Measurements from ENCODE around the gene NHERF1. TPM values are rescaled to one million over a fixed set of nuclear protein-coding genes. Genes with fewer than 3 reads are reported as not detected.

The NHERF1 gene
- total and polyA plus RNA-seq, 2 of the 13 experiments (the other 11 are each of a cell fraction or from before 2014, with no cell fraction given): 169 to 269 TPM

DNA sequence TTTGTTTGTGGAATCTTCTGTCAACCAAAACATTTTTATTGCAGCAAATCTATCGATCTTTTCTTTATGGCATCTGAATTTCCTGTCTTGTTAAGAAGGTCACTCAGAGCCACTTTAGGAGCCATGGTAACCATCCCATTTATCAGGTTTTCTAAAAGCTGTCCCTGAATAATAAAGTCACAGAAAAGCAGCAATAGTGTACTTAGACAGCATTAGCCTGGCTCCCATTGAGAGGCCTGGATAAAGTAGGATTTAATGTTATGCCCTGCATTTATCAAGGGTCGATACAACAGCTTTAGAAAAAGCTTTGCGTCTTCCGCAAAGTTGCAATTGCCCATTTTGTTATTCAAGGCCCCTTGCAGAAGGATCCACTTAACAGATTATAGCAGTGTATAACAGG is 25.6 kb upstream of the NHERF1 start:
- H2AFZ ChIP-seq (ENCODE audit: low read length): no peak overlapping the region
- no peaks in the 10 kb centered on the region for H3K79me2 ChIP-seq (ENCODE audit: insufficient read depth, low read length)
- H3K36me3 ChIP-seq (replicated peaks in 1 of 2; ENCODE audit: control insufficient read depth in 1 of 2, insufficient read depth in 2 of 2, low read length in 2 of 2): no peaks in the 10 kb centered on the region
- no peak overlapping the region for H3K9ac ChIP-seq (ENCODE audit: insufficient read depth, low read depth, low read length)
- BruUV-seq (replicated peaks): no TSS peak
- H4K20me1 ChIP-seq (ENCODE audit: insufficient read depth, low read length): no peaks in the 10 kb centered on the region
- H3K4me1 ChIP-seq (ENCODE audit: insufficient read depth, low read length): no peaks in the 10 kb centered on the region
- ChIA-PET POLR2A (no interaction called here), CTCF (ENCODE audit: low intra/inter-chr PET ratio, low total read pairs) (no interaction called here)
- H3K4me2 ChIP-seq (ENCODE audit: low read depth, low read length): no peak overlapping the region
- no peaks in the 10 kb centered on the region for H3K9me3 ChIP-seq (ENCODE audit: low read length)
- ATAC-seq (no peak), DNase-seq (ENCODE audit: low spot score) (no peak), FAIRE-seq (no peak)
- intact Hi-C loops (cut with micrococcal nuclease; ENCODE audit: unreplicated experiment) (no loop called here), in situ Hi-C loops (cut with HindIII; ENCODE audit: extremely low pct_ligation_motif_present, low pct_unique_long_range_greater_than_20kb) (no loop called here)
- H3K4me3 ChIP-seq (replicated peaks in 1 of 3; ENCODE audit: insufficient read depth in 1 of 3, low read depth in 2 of 3, low read length in 3 of 3): no peak overlapping the region
- TF ChIP-seq ZNF720 (CRISPR knock-in tag; IDR thresholded peaks at IDR 0.05) (no peak), TOPORS (CRISPR knock-in tag; IDR thresholded peaks at IDR 0.05) (no peak), KMT2A (CRISPR knock-in tag; IDR thresholded peaks at IDR 0.05) (no peak), TIGD3 (CRISPR knock-in tag; IDR thresholded peaks at IDR 0.05; ENCODE audit: borderline replicate concordance) (no peak), ONECUT2 (CRISPR knock-in tag; IDR thresholded peaks at IDR 0.05) (no peak), ZBTB38 (CRISPR knock-in tag; IDR thresholded peaks at IDR 0.05) (no peak), ZNF354B (CRISPR knock-in tag; IDR thresholded peaks at IDR 0.05) (no peak), NFATC3 (CRISPR knock-in tag; IDR thresholded peaks at IDR 0.05) (no peak), RNF219 (CRISPR knock-in tag; IDR thresholded peaks at IDR 0.05) (no peak)
- WGBS (ENCODE audit: low lambda C conversion rate): 42% methylated on average over 4 of the region's 4 CpGs
- no peak overlapping the region for H3K27ac ChIP-seq (ENCODE audit: extremely low read length, insufficient read depth, low read length)
- peaks cover 3 to 9% of the 10 kb centered on the region in 2 experiments; a peak in 2 of 5 replicates for H3K27me3 ChIP-seq (ENCODE audit: control insufficient read depth in 1 of 2, insufficient read depth in 2 of 2, low read length in 2 of 2)
